ENCODE measurements around the gene NQO2.
"Not testable (repeated sequence)": the region's sequence is repeated elsewhere in the genome, so short reads cannot be mapped to it uniquely, and the experiment has no call there.

The NQO2 gene

DNA sequence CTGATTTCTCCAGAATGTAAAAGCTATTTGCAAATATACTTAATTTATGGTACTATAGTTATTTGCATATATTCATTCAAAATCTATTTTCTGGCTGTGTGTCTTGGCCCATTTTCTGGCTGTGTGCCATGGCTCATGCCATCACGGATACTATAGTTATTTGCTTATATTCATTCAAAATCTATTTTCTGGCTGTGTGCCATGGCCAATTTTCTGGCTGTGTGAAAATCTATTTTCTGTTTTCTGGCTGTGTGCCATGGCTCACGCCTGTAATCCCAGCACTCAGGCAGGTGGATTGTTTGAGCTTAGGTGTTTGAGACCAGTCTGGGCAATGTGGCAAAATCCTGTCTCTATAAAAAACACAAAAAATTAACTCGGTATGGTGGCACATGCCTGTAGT is 39.7 kb downstream of the NQO2 start:
- TF ChIP-seq CTCF (IDR thresholded peaks at IDR 0.05; ENCODE audit: low read depth, low read length): no peak
- no peak overlapping the region for H3K4me3 ChIP-seq (replicated peaks in 1 of 2; ENCODE audit: low read depth in 2 of 2, low read length in 2 of 2)
- no peak for DNase-seq (ENCODE audit: low read depth in 2 of 2)

DNA sequence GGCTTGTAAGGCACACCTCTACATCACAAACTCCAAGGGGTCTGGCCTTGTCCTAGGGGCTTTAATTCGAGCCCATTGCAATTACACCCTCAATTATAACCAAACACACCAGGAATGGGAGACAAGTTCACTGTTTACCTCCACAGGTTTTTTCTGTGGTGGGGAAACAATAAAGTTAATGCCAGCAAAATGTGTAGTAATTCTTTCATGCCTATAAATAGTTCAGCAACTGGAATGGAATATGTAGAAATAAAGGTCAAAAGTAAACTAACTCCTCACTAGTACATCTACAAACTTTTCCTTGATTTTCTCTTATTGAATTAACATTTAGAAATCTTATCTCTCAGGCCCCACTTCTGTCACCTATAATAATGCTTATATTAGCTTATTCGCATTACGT is 41.5 kb downstream of the NQO2 start:
- DNase-seq (ENCODE audit: low read depth in 2 of 2): no peak
- no peak for TF ChIP-seq CTCF (IDR thresholded peaks at IDR 0.05; ENCODE audit: low read depth, low read length)
- no peak overlapping the region for H3K4me3 ChIP-seq (replicated peaks in 1 of 2; ENCODE audit: low read depth in 2 of 2, low read length in 2 of 2)

- DNase-seq (ENCODE audit: low read depth in 2 of 2): no peak
- H3K4me3 ChIP-seq (replicated peaks in 1 of 2; ENCODE audit: low read depth in 2 of 2, low read length in 2 of 2): no peak overlapping the region
- no peak for TF ChIP-seq CTCF (IDR thresholded peaks at IDR 0.05; ENCODE audit: low read depth, low read length)
These were observed 41.9 kb downstream of the NQO2 start for GRCh38 chr6:3041606-3042005.

DNA sequence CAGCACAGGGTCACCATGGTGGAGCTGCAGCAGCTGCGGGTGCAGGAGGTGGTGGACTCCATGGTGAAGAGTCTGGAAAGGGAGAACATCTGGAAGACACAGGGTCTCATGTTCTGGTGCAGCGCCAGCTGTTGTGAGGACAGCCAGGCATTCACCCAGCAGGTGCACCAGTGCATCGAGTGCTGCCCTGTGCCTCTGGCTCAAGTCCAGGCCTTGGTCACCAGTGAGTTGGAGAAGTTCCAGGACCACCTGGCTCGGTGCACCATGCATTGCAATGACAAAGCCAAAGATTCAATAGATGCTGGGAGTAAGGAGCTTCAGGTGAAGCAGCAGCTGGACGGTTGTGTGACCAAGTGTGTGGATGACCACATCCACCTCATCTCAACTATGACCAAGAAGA is 45.7 kb downstream of the NQO2 start:
- no peak for DNase-seq (ENCODE audit: low read depth in 2 of 2)
- no peak overlapping the region for H3K4me3 ChIP-seq (replicated peaks in 1 of 2; ENCODE audit: low read depth in 2 of 2, low read length in 2 of 2)
- no peak for TF ChIP-seq CTCF (IDR thresholded peaks at IDR 0.05; ENCODE audit: low read depth, low read length)

DNA sequence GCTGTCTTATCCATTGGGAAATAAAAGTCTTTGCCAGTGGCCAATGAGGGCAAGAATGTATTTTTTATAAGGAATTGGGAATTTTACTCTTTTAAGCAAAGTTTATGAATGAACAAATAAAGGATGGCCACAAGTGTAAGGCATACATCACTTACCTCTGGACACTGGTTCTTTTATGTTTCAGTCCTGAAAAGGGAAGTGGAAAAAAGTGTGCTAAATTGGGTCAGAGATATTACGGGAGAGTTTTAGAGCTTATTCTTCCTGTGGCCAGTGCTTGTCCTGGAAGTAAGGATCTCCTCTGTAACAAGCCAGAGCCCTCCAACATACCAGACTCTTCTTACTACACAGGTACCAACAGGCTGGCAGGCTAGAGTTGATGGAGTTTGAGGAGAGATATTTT is 46.1 kb downstream of the NQO2 start:
- no peak for DNase-seq (ENCODE audit: low read depth in 2 of 2)
- H3K4me3 ChIP-seq (replicated peaks in 1 of 2; ENCODE audit: low read depth in 2 of 2, low read length in 2 of 2): no peak overlapping the region
- TF ChIP-seq CTCF (IDR thresholded peaks at IDR 0.05; ENCODE audit: low read depth, low read length): no peak

DNA sequence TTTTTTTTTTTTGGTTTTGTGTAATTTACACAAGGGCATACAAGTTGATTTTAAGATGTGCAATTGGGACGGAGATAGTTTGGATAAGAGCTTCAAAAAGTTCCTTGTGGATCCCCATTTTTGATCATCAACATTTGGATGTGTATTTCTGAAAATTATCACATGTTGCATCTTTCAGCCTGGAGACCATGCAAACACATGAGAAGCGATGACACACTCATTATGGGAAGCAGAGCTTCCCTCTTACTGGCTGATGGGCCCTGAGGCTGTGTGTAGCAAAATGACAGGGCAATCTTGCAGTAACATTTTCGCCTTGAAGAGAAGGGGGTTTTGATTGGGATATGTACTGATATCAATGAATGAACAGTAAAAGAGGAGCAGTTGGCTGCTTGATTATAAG is 46.6 kb downstream of the NQO2 start:
- TF ChIP-seq CTCF (IDR thresholded peaks at IDR 0.05; ENCODE audit: low read depth, low read length): no peak
- no peak for DNase-seq (ENCODE audit: low read depth in 2 of 2)
- H3K4me3 ChIP-seq (replicated peaks in 1 of 2; ENCODE audit: low read depth in 2 of 2, low read length in 2 of 2): no peak overlapping the region

- DNase-seq (ENCODE audit: low read depth in 2 of 2): not testable (repeated sequence)
These were observed 48.3 kb downstream of the NQO2 start for GRCh38 chr6:3048009-3048408.

More at GRCh38 chr6:3048009-3048408, 48.3 kb downstream of the NQO2 start:
- not testable (repeated sequence) for H3K4me3 ChIP-seq (replicated peaks in 1 of 2; ENCODE audit: low read depth in 2 of 2, low read length in 2 of 2)

Measured in cardiac fibroblast (primary cell).